IPS DF 6.9 (cell line): ENCODE results near the gene PLEKHN1.

Experiments
- DNase-seq: peaks from one replicate; pipeline ENCODE4 v3.0.0-alpha.2; 2013; ENCODE audit warnings: low read depth, low spot score
- H3K27ac ChIP-seq: one replicate; pipeline ENCODE4 v1.5.1; 2013; ENCODE audit warnings: low read length, control low read depth
- H3K27me3 ChIP-seq: 2 replicates; pipeline ENCODE4 v1.6.1; 2013; ENCODE audit warnings: mild to moderate bottlenecking, low read length; ENCODE audit not compliant: control insufficient read depth, insufficient read depth
- H3K36me3 ChIP-seq: 2 replicates; pipeline ENCODE4 v1.6.1; 2013; ENCODE audit warnings: low read length; ENCODE audit not compliant: control insufficient read depth, insufficient read depth
- H3K4me1 ChIP-seq: 2 replicates; pipeline ENCODE4 v1.6.1; 2013; ENCODE audit warnings: low read length; ENCODE audit not compliant: control insufficient read depth, insufficient read depth
- H3K4me3 ChIP-seq: 2 replicates; pipeline ENCODE4 v1.5.1; 2013; ENCODE audit warnings: mild to moderate bottlenecking, low read length
- H3K9me3 ChIP-seq: 2 replicates; pipeline ENCODE4 v1.6.1; 2013; ENCODE audit warnings: low read length, inconsistent platforms; ENCODE audit not compliant: control insufficient read depth, insufficient read depth
- WGBS: extraction: QIAGEN DNeasy Blood & Tissue Kit; methylation state at CpG from one replicate; pipeline ENCODE4 v1.1.7; 2013; ENCODE audit warnings: mixed read lengths, missing lambda C conversion rate; ENCODE audit not compliant: insufficient read length, insufficient coverage; 5-methylcytosine and 5-hydroxymethylcytosine counted together

PLEKHN1 gene

GRCh38 chr1:997713-997992 lies 31.4 kb downstream of the PLEKHN1 start:
- no peak overlapping the region for H3K4me3 ChIP-seq
- WGBS = no CpG with 5 or more reads among the region's 3 CpGs
- H3K27me3 ChIP-seq = peaks cover 24% of the 10 kb centered on the region
- H3K36me3 ChIP-seq = no peaks in the 10 kb centered on the region; the same call in 1 of the 2 replicates
- peaks cover 5% of the 10 kb centered on the region; the same call in 1 of the 2 replicates for H3K4me1 ChIP-seq
- no peaks in the 10 kb centered on the region for H3K9me3 ChIP-seq
- no peak overlapping the region for H3K27ac ChIP-seq
- DNase-seq = no peak

GRCh38 chr1:997993-998744 lies 31.9 kb downstream of the PLEKHN1 start:
- DNase-seq = no peak
- Histone ChIP-seq H3K4me3 (peak overlapping the region; percentile 50; the same call in 1 of the 2 replicates), H3K27ac (no peak overlapping the region), H3K27me3 (peaks cover 24% of the 10 kb centered on the region), H3K36me3 (no peaks in the 10 kb centered on the region; the same call in 1 of the 2 replicates), H3K4me1 (peaks cover 5% of the 10 kb centered on the region; the same call in 1 of the 2 replicates), H3K9me3 (no peaks in the 10 kb centered on the region)
- WGBS = no CpG with 5 or more reads among the region's 75 CpGs

GRCh38 chr1:998745-998994 lies 32.4 kb downstream of the PLEKHN1 start:
- no peak for DNase-seq
- Histone ChIP-seq H3K4me1 (peaks cover 5% of the 10 kb centered on the region; the same call in 1 of the 2 replicates), H3K27ac (no peak overlapping the region), H3K9me3 (no peaks in the 10 kb centered on the region), H3K27me3 (peaks cover 24% of the 10 kb centered on the region), H3K4me3 (peak overlapping the region; percentile 50; the same call in 1 of the 2 replicates), H3K36me3 (no peaks in the 10 kb centered on the region; the same call in 1 of the 2 replicates)
- WGBS = no CpG with 5 or more reads among the region's 27 CpGs

- peaks cover 24% of the 10 kb centered on the region for H3K27me3 ChIP-seq
- peak overlapping the region; percentile 50; the same call in 1 of the 2 replicates for H3K4me3 ChIP-seq
- no peak for DNase-seq
- H3K9me3 ChIP-seq = no peaks in the 10 kb centered on the region
- no peak overlapping the region for H3K27ac ChIP-seq
- H3K36me3 ChIP-seq = no peaks in the 10 kb centered on the region; the same call in 1 of the 2 replicates
- no CpG with 5 or more reads among the region's 86 CpGs for WGBS
- peaks cover 5% of the 10 kb centered on the region; the same call in 1 of the 2 replicates for H3K4me1 ChIP-seq
Observed at GRCh38 chr1:998995-999724, 32.9 kb downstream of the PLEKHN1 start.

GRCh38 chr1:999725-1000356 lies 33.6 kb downstream of the PLEKHN1 start, which contains the start of gene HES4:
Gene HES4 (minus strand): TSS chr1:1000097. CDS start chr1:999973, 124 bp downstream.
- Histone ChIP-seq H3K27me3 (peaks cover 24% of the 10 kb centered on the region), H3K4me3 (peak within 1 kb of the TSS; percentile 50; the same call in 1 of the 2 replicates), H3K9me3 (no peaks in the 10 kb centered on the region), H3K27ac (no peak within 1 kb of the TSS), H3K4me1 (peaks cover 7% of the 10 kb centered on the region; the same call in 1 of the 2 replicates), H3K36me3 (no peaks in the 10 kb centered on the region; the same call in 1 of the 2 replicates)
- no CpG with 5 or more reads among the region's 95 CpGs for WGBS
- DNase-seq = no peak

GRCh38 chr1:1000357-1001056 lies 34.2 kb downstream of the PLEKHN1 start:
- no peak for DNase-seq
- Histone ChIP-seq H3K4me1 (peaks cover 12% of the 10 kb centered on the region), H3K9me3 (no peaks in the 10 kb centered on the region), H3K36me3 (no peaks in the 10 kb centered on the region; the same call in 1 of the 2 replicates), H3K27ac (no peak overlapping the region), H3K27me3 (peaks cover 24% of the 10 kb centered on the region), H3K4me3 (peak overlapping the region; percentile 50; the same call in 1 of the 2 replicates)
- WGBS = no CpG with 5 or more reads among the region's 75 CpGs

GRCh38 chr1:1001057-1001783 lies 34.9 kb downstream of the PLEKHN1 start:
- Histone ChIP-seq H3K4me1 (peaks cover 16% of the 10 kb centered on the region), H3K27me3 (peaks cover 24% of the 10 kb centered on the region), H3K36me3 (no peaks in the 10 kb centered on the region; the same call in 1 of the 2 replicates), H3K9me3 (no peaks in the 10 kb centered on the region), H3K4me3 (peak overlapping the region; percentile 39; the same call in 1 of the 2 replicates), H3K27ac (no peak overlapping the region)
- WGBS = no CpG with 5 or more reads among the region's 58 CpGs
- no peak for DNase-seq

GRCh38 chr1:1003618-1004419 lies 37.5 kb downstream of the PLEKHN1 start:
- Histone ChIP-seq H3K36me3 (no peaks in the 10 kb centered on the region), H3K4me1 (peaks cover 13% of the 10 kb centered on the region), H3K9me3 (no peaks in the 10 kb centered on the region), H3K27me3 (peaks cover 6% of the 10 kb centered on the region; the same call in 1 of the 2 replicates), H3K27ac (no peak overlapping the region), H3K4me3 (no peak overlapping the region)
- DNase-seq = no peak
- no CpG with 5 or more reads among the region's 22 CpGs for WGBS

GRCh38 chr1:1004420-1004779 lies 38.1 kb downstream of the PLEKHN1 start:
- no CpG with 5 or more reads among the region's 7 CpGs for WGBS
- no peak overlapping the region for H3K4me3 ChIP-seq
- peaks cover 3% of the 10 kb centered on the region; the same call in 1 of the 2 replicates for H3K27me3 ChIP-seq
- no peak for DNase-seq
- no peak overlapping the region for H3K27ac ChIP-seq
- no peaks in the 10 kb centered on the region for H3K36me3 ChIP-seq
- peaks cover 12% of the 10 kb centered on the region for H3K4me1 ChIP-seq
- no peaks in the 10 kb centered on the region for H3K9me3 ChIP-seq
